ES-I3 (cell line): ENCODE data around the gene CFAP57.
A peak's percentile ranks its signal among the peaks of the same experiment; 100 is the strongest.
"Not testable (repeated sequence)": the region's sequence is repeated elsewhere in the genome, so short reads cannot be mapped to it uniquely, and the experiment has no call there.

Experiments
- H3K36me3 ChIP-seq: 2 replicates; pipeline ENCODE4 v1.6.1; 2013; ENCODE audit warnings: mild to moderate bottlenecking, low read length, control low read depth, moderate library complexity; ENCODE audit not compliant: insufficient read depth
- H3K4me1 ChIP-seq: 2 replicates; pipeline ENCODE4 v1.6.1; 2013; ENCODE audit warnings: mild to moderate bottlenecking, control low read depth, low read length; ENCODE audit not compliant: insufficient read depth
- H3K9ac ChIP-seq: 2 replicates; pipeline ENCODE4 v1.6.1; 2013; ENCODE audit warnings: low read depth, mild to moderate bottlenecking, low read length, moderate library complexity
- H3K9me3 ChIP-seq: 2 replicates; pipeline ENCODE4 v1.6.1; 2013; ENCODE audit warnings: mild to moderate bottlenecking, low read length, moderate library complexity; ENCODE audit not compliant: control insufficient read depth, insufficient read depth

CFAP57 gene

GRCh38 chr1:43171876-43172526 lies at the start of gene CFAP57, which contains the start of gene EBNA1BP2:
TSS of gene CFAP57 (plus strand) at chr1:43172330. CDS start at chr1:43172754, 424 bp downstream.
TSS of gene EBNA1BP2 (minus strand) at chr1:43172290. CDS start at chr1:43172118, 172 bp downstream.
- peaks cover 11% of the 10 kb centered on the region for H3K36me3 ChIP-seq
- no peaks in the 10 kb centered on the region for H3K9me3 ChIP-seq
- H3K4me1 ChIP-seq, result peaks cover 3% of the 10 kb centered on the region; the same call in 1 of the 2 replicates
- peak within 1 kb of the TSS; percentile 72 for H3K9ac ChIP-seq

- no peak overlapping the region for H3K9ac ChIP-seq
- peaks cover 9% of the 10 kb centered on the region for H3K9me3 ChIP-seq
- no peaks in the 10 kb centered on the region for H3K4me1 ChIP-seq
- no peaks in the 10 kb centered on the region for H3K36me3 ChIP-seq
These were observed 49.1 kb upstream of the CFAP57 start for GRCh38 chr1:43123031-43123430.

DNA sequence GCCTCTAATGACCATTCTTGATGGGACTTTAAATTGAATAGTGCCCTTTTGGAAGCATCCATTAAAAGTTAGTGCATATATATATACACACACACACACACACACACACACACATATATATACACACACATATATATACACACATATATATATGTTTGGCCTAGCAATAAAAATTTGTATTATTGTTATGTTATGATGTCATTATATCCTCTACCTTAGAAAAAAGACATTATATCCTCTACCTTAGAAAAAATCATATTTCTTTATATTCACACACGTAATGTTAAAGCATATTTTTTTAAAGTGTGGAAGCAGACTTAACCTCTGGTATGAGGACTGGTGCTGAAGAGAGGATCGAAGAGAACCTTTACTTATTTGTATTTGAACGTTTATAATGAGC lies 43.3 kb upstream of the CFAP57 start:
- Histone ChIP-seq H3K9ac (no peak overlapping the region), H3K4me1 (no peaks in the 10 kb centered on the region), H3K9me3 (peaks cover 18% of the 10 kb centered on the region), H3K36me3 (no peaks in the 10 kb centered on the region)

GRCh38 chr1:43129426-43129825 lies 42.7 kb upstream of the CFAP57 start:
- Histone ChIP-seq H3K9me3 (peaks cover 22% of the 10 kb centered on the region), H3K4me1 (no peaks in the 10 kb centered on the region), H3K9ac (no peak overlapping the region), H3K36me3 (no peaks in the 10 kb centered on the region)

DNA sequence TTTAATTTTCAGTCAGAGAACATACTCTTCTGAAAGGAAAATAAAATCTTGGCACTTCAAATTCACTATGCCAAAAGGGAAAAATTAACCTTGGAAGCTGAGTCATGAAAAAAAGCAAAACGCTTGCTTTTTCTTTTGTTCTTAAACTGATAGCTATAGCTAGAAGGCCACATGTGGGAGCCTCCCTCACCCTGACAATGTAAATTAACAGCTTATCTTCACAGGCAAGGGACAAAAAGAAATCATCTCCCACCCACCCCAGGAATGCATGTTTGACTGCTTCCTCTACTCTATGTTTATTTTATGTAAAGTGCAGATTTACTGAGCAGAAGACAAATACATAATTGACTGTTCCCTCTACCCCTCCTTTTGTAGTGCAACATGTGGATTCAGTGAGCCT lies 38.1 kb upstream of the CFAP57 start:
- H3K4me1 ChIP-seq, result no peaks in the 10 kb centered on the region
- no peak overlapping the region for H3K9ac ChIP-seq
- peaks cover 13% of the 10 kb centered on the region for H3K9me3 ChIP-seq
- H3K36me3 ChIP-seq, result no peaks in the 10 kb centered on the region; the same call in 1 of the 2 replicates

DNA sequence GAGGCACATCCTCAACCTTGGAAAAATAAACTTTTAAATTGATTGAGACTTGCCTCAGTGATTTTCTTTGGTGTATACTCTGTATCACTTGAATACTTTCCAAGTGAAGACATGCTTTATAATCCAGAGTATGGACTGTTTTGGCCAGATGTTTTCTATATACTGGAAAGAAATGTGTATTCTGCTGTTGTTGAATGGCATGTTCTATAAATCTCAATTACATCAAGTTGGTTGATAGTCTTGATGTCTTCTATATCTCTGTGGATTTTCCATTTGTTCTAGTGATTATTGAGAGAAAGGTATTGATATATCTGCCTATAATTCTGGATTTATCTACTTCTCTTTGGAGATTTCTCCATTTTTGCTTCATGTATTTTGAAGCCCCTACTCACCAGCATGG lies 37.5 kb upstream of the CFAP57 start:
- Histone ChIP-seq H3K9me3 (peaks cover 13% of the 10 kb centered on the region), H3K9ac (no peak overlapping the region), H3K4me1 (no peaks in the 10 kb centered on the region), H3K36me3 (no peaks in the 10 kb centered on the region; the same call in 1 of the 2 replicates)

DNA sequence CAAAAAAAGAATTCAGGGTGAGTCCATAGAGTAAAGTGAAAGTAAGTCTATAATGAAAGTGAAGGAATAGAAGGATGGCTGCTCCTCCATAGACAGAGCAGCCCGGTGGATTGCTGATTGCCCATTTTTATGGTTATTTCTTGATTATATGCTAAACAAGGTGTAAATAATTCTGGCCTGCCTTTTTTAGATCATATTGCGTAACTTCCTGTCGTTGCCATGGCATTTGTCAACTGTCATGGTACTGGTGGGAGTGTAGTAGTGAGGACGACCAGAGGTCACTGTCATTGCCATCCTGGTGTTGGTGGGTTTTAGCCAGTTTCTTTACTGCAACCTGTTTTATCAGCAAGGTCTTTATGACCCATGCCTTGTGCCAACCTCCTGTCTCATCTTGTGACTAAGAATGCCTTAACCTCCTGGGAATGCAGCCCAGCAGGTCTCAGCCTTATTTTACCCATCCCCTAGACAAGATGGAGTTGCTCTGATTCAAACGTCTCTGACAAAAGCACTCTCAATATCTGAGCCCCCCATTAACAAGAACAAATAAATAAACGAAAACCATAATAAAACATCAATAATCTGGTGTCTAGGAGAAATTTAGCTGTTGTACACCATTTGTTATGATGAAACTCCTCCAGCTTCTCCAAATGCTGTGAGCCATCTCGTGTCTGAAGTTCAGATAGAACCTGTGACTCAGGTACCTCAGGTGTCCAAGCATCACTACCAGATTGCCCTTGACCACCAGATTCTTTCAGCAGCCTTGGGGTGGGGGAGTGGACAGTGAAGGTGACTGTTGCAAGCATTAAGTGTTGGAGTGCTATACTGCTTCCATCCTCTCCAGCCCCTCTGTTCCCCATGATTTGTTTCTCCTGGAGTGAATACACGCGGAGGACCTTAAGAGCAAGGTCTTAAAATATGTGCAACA lies 36.0 kb upstream of the CFAP57 start:
- no peaks in the 10 kb centered on the region for H3K4me1 ChIP-seq
- H3K9me3 ChIP-seq, result peaks cover 13% of the 10 kb centered on the region
- H3K9ac ChIP-seq, result no peak overlapping the region
- no peaks in the 10 kb centered on the region; the same call in 1 of the 2 replicates for H3K36me3 ChIP-seq

- Histone ChIP-seq H3K9ac (no peak overlapping the region), H3K9me3 (peaks cover 10% of the 10 kb centered on the region), H3K36me3 (no peaks in the 10 kb centered on the region; the same call in 1 of the 2 replicates), H3K4me1 (no peaks in the 10 kb centered on the region)
These were observed 34.6 kb upstream of the CFAP57 start for GRCh38 chr1:43137445-43138052.

DNA sequence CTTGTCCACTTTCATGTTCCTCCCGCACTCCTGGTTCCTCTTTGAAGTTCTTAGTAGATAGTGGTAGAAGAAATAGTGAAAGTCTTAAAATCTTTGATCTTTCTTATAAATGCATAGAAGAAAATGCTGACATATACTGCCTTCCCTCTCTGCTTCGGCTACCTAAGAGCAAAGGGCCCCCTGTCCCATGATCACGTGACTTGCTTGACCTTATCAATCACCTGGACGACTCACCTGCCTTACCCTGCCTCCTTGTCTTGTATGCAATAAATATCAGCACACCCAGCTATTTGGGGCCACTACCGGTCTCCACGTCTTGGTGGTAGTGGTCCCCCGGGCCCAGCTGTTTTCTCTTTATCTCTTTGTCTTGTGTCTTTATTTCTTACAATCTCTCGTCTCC lies 32.8 kb upstream of the CFAP57 start:
- not testable (repeated sequence) for H3K9ac ChIP-seq, H3K36me3 ChIP-seq, H3K9me3 ChIP-seq, H3K4me1 ChIP-seq

DNA sequence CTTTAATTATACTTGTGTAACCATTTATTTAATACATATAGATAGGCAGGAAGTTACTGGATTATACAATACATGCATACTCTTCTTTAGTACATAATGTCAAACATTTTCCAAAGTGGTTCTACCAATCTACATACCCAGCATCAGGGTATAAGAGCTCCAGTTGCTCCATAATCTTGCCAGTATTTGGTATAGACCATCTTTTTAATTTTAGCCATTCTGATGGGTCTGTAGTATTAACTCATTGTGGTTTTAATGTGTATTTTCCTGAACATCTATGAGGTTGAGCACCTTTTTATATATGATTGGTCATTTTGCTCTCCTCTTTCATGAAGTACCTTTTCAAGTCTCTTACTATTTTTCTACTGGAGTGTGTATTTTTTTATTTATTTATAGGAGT lies 32.1 kb upstream of the CFAP57 start:
- Histone ChIP-seq H3K36me3 (no peaks in the 10 kb centered on the region; the same call in 1 of the 2 replicates), H3K9me3 (no peaks in the 10 kb centered on the region; the same call in none of the 2 replicates), H3K4me1 (peaks cover 4% of the 10 kb centered on the region; the same call in 1 of the 2 replicates), H3K9ac (no peak overlapping the region)

GRCh38 chr1:43140583-43140982 lies 31.5 kb upstream of the CFAP57 start:
- Histone ChIP-seq H3K4me1 (peaks cover 4% of the 10 kb centered on the region; the same call in 1 of the 2 replicates), H3K9me3 (no peaks in the 10 kb centered on the region; the same call in 1 of the 2 replicates), H3K9ac (no peak overlapping the region), H3K36me3 (no peaks in the 10 kb centered on the region; the same call in 1 of the 2 replicates)

DNA sequence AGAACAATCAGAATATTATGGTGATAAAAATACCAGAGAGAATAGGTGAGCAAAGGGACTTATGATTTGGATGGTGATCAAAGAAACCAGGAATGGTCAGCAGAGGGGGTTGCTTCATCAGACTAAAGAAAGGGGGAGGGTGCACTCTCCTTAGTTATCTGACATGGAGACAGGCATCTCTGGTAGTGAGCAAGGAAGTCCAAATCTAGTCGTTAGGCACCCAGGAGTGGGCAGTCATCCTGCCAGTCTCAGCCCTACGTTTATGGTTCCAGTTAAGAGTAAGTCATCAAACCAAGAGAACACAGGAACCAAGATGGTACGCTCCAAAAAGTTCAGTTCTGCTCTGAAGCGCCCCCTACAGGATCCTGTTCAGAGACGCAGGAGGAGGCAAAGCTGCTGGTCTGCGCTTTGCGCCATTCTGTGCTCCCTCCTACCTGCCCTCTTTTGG lies 28.7 kb upstream of the CFAP57 start:
- Histone ChIP-seq H3K36me3 (no peaks in the 10 kb centered on the region), H3K4me1 (peaks cover 6% of the 10 kb centered on the region)

GRCh38 chr1:43144237-43144636 lies 27.9 kb upstream of the CFAP57 start:
- H3K9ac ChIP-seq, result no peak overlapping the region
- no peaks in the 10 kb centered on the region for H3K36me3 ChIP-seq
- no peaks in the 10 kb centered on the region for H3K9me3 ChIP-seq
- peaks cover 14% of the 10 kb centered on the region for H3K4me1 ChIP-seq

More for the DNA sequence above, 28.7 kb upstream of the CFAP57 start:
- Histone ChIP-seq H3K9ac (peak overlapping the region; percentile 32; the same call in 1 of the 2 replicates), H3K9me3 (no peaks in the 10 kb centered on the region)
